Left ventricle myocardium inferior (tissue), 1 donor: ENCODE results near the gene CTNNBL1. TPM values are rescaled to one million over a fixed set of nuclear protein-coding genes. Genes with fewer than 3 reads are reported as not detected.
"Not testable (repeated sequence)": the region's sequence is repeated elsewhere in the genome, so short reads cannot be mapped to it uniquely, and the experiment has no call there.

Experiments
- DNase-seq: peaks from one replicate; pipeline ENCODE4 v3.0.0-alpha.2; 2020
- H3K27ac ChIP-seq: fragments of 200-600 bp; replicated peaks from 2 replicates; pipeline ENCODE4 v1.8.0; 2021
- H3K27me3 ChIP-seq: fragments of 200-600 bp; 2 replicates; pipeline ENCODE4 v1.8.0; 2021; ENCODE audit warnings: low read depth
- H3K36me3 ChIP-seq: fragments of 200-600 bp; 2 replicates; pipeline ENCODE4 v1.8.0; 2021
- H3K4me1 ChIP-seq: fragments of 200-600 bp; 2 replicates; pipeline ENCODE4 v1.8.0; 2021
- H3K4me3 ChIP-seq: fragments of 200-600 bp; 2 replicates; pipeline ENCODE4 v1.8.0; 2021; ENCODE audit warnings: mild to moderate bottlenecking, moderate library complexity
- H3K9me3 ChIP-seq: fragments of 200-600 bp; replicated peaks from 2 replicates; pipeline ENCODE4 v1.8.0; 2021
- CTCF ChIP-seq: fragments of 200-600 bp; IDR thresholded peaks from 2 replicates; pipeline ENCODE4 v1.8.0; 2021; ENCODE audit warnings: antibody characterized with exemption, mild to moderate bottlenecking, borderline replicate concordance
- intact Hi-C: fragments of 100-400 bp; cut with micrococcal nuclease; formaldehyde crosslinking; loops from one replicate; pipeline ENCODE4 v1.11.0; 2022
- total RNA-seq: library from RNA; stranded (reverse); fragmentation: NEBNext Ultra II Directional; extraction: Animal tissue kit (Norgen Biotek cat#: 25700); gene quantifications from one replicate; pipeline ENCODE4 v1.2.1, GENCODE V29; 2021
- donor health status: DM: no; HTN: yes; CAD: no; lungs with severe emphysema.

Gene CTNNBL1
- total RNA-seq, 1 donor from 2014 or later: 58.8 TPM

- DNase-seq: no peak
- no peak for TF ChIP-seq CTCF
- Histone ChIP-seq H3K36me3 (no peaks in the 10 kb centered on the region), H3K27me3 (peaks cover 43% of the 10 kb centered on the region), H3K4me1 (no peaks in the 10 kb centered on the region), H3K27ac (no peak overlapping the region), H3K4me3 (peak overlapping the region; percentile 49), H3K9me3 (peaks cover 3% of the 10 kb centered on the region)
- intact Hi-C loops: no loop called here
Measured at GRCh38 chr20:37670351-37670791, 23.5 kb upstream of the CTNNBL1 start.

- H3K36me3 ChIP-seq: no peaks in the 10 kb centered on the region
- no peaks in the 10 kb centered on the region for H3K9me3 ChIP-seq
- H3K4me3 ChIP-seq: no peak overlapping the region
- intact Hi-C loops: no loop called here
- TF ChIP-seq CTCF: no peak
- no peak overlapping the region for H3K27ac ChIP-seq
- H3K27me3 ChIP-seq: peaks cover 43% of the 10 kb centered on the region
- H3K4me1 ChIP-seq: no peaks in the 10 kb centered on the region
- DNase-seq: no peak
Measured at GRCh38 chr20:37672143-37672542, 21.7 kb upstream of the CTNNBL1 start.

GRCh38 chr20:37673444-37673843, 20.4 kb upstream of the CTNNBL1 start:
- Histone ChIP-seq H3K27me3 (peaks cover 43% of the 10 kb centered on the region), H3K9me3 (no peaks in the 10 kb centered on the region), H3K4me1 (no peaks in the 10 kb centered on the region), H3K4me3 (no peak overlapping the region), H3K27ac (no peak overlapping the region), H3K36me3 (no peaks in the 10 kb centered on the region)
- intact Hi-C loops: no loop called here
- DNase-seq: no peak
- TF ChIP-seq CTCF: no peak

- no peak overlapping the region for H3K4me3 ChIP-seq
- H3K27ac ChIP-seq: no peak overlapping the region
- peaks cover 34% of the 10 kb centered on the region for H3K27me3 ChIP-seq
- no peaks in the 10 kb centered on the region for H3K4me1 ChIP-seq
- no peak for TF ChIP-seq CTCF
- no peak for DNase-seq
- intact Hi-C loops: no loop called here
- no peaks in the 10 kb centered on the region for H3K9me3 ChIP-seq
- no peaks in the 10 kb centered on the region for H3K36me3 ChIP-seq
Measured at GRCh38 chr20:37676440-37676839, 17.4 kb upstream of the CTNNBL1 start.

- intact Hi-C loops: no loop called here
- no peak for DNase-seq
- H3K27me3 ChIP-seq: peaks cover 36% of the 10 kb centered on the region
Measured at GRCh38 chr20:37677969-37678861, 15.6 kb upstream of the CTNNBL1 start.

DNA sequence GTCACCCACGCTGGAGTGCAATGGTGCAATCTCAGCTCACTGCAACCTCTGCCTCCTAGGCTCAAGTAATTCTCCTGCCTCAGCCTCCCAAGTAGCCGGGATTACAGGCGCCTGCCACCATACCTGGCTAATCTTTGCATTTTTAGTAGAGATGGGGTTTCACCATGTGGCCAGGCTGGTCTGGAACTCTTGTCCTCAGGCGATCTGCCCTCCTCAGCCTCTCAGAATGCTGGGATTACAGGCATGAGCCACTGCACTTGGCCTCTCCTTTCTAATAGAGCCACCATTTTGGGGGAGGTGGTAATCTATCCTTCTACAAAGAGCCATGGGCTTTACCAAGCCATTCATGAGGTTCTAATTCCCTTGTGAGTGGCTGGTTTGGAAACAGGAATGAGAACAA, 14.1 kb upstream of the CTNNBL1 start:
- H3K4me3 ChIP-seq, H3K36me3 ChIP-seq, H3K9me3 ChIP-seq, H3K27ac ChIP-seq, H3K4me1 ChIP-seq, intact Hi-C loops, DNase-seq: not testable (repeated sequence)
- peaks cover 40% of the 10 kb centered on the region for H3K27me3 ChIP-seq

More at GRCh38 chr20:37677969-37678861, 15.6 kb upstream of the CTNNBL1 start:
- H3K27ac ChIP-seq: no peak overlapping the region
- H3K36me3 ChIP-seq: no peaks in the 10 kb centered on the region
- no peaks in the 10 kb centered on the region for H3K9me3 ChIP-seq
- no peak overlapping the region for H3K4me3 ChIP-seq
- no peaks in the 10 kb centered on the region for H3K4me1 ChIP-seq
- no peak for TF ChIP-seq CTCF
